ENCODE data around the gene BIRC7.
"Not testable (repeated sequence)": the region's sequence is repeated elsewhere in the genome, so short reads cannot be mapped to it uniquely, and the experiment has no call there.

The BIRC7 gene

GRCh38 chr20:63249891-63250290, 14.2 kb downstream of the BIRC7 start:
- no peak for DNase-seq

- DNase-seq: not testable (repeated sequence)
Observed at GRCh38 chr20:63251350-63251749, 15.6 kb downstream of the BIRC7 start.

- no peak for DNase-seq
Observed at GRCh38 chr20:63252284-63252711, 16.6 kb downstream of the BIRC7 start.

- no peak for DNase-seq
Observed at GRCh38 chr20:63253065-63253437, 17.3 kb downstream of the BIRC7 start.

- DNase-seq: no peak
Observed at GRCh38 chr20:63253438-63254231, 17.9 kb downstream of the BIRC7 start.

- no peak for DNase-seq
Observed at GRCh38 chr20:63254232-63254605, 18.5 kb downstream of the BIRC7 start, which contains the start of gene NKAIN4. Gene NKAIN4 (minus strand): TSS chr20:63254463. CDS start chr20:63254450, 13 bp downstream.

- DNase-seq: no peak
Observed at GRCh38 chr20:63254606-63255384, 19.1 kb downstream of the BIRC7 start.

GRCh38 chr20:63255931-63256704, 20.4 kb downstream of the BIRC7 start:
- no peak for DNase-seq

- DNase-seq: no peak
Observed at GRCh38 chr20:63256954-63257353, 21.2 kb downstream of the BIRC7 start.

- no peak for DNase-seq
Observed at GRCh38 chr20:63257629-63258028, 21.9 kb downstream of the BIRC7 start.

- DNase-seq: no peak
Observed at GRCh38 chr20:63258781-63259180, 23.1 kb downstream of the BIRC7 start.

- DNase-seq: no peak
Observed at GRCh38 chr20:63259734-63260460, 24.2 kb downstream of the BIRC7 start.

GRCh38 chr20:63260521-63260920, 24.8 kb downstream of the BIRC7 start:
- no peak for DNase-seq

GRCh38 chr20:63261060-63261794, 25.5 kb downstream of the BIRC7 start:
- no peak for DNase-seq

GRCh38 chr20:63261795-63262528, 26.3 kb downstream of the BIRC7 start:
- DNase-seq: no peak

GRCh38 chr20:63262836-63263235, 27.1 kb downstream of the BIRC7 start:
- no peak for DNase-seq

- no peak for DNase-seq
Observed at GRCh38 chr20:63264000-63264399, 28.3 kb downstream of the BIRC7 start.

- no peak for DNase-seq
Observed at GRCh38 chr20:63264519-63264918, 28.8 kb downstream of the BIRC7 start.

- DNase-seq: no peak
Observed at GRCh38 chr20:63265891-63266515, 30.3 kb downstream of the BIRC7 start.

GRCh38 chr20:63267691-63268090, 32.0 kb downstream of the BIRC7 start:
- DNase-seq: no peak

GRCh38 chr20:63268256-63268655, 32.6 kb downstream of the BIRC7 start:
- no peak for DNase-seq

Data from stimulated activated CD4-positive, alpha-beta T cell treated with anti-CD3 and anti-CD28 coated beads, Interleukin-12 subunit alpha, Interleukin-12 subunit beta, amount 100 ng/mL, for 4 hours (primary cell).